Heart left ventricle (tissue), 16 donors: ENCODE measurements around the gene PCK1. TPM values are rescaled to one million over a fixed set of nuclear protein-coding genes. Genes with fewer than 3 reads are reported as not detected.

ENCODE experiments used
- ATAC-seq, 4 donors: fragments of 200-7000 bp; cut with Tn5 transposase; one replicate each; pipeline ENCODE4 v1.9.1; 2020 to 2022; ENCODE audit warnings: moderate library complexity in 4 of 4, mild to moderate bottlenecking in 3 of 4, moderate number of reproducible peaks in 1 of 4
- DNase-seq, 5 donors: peaks; one replicate each; pipeline ENCODE4 v3.0.0-alpha.2; 2020
- H3K27ac ChIP-seq, 12 donors: fragments of 200-600 bp; sonication (generic) in 4 of 12; one replicate each; pipeline versions ENCODE4 v1.5.0 to v1.8.0; 2016 to 2022; ENCODE audit warnings: mild to moderate bottlenecking in 2 of 12
- H3K27me3 ChIP-seq, 9 donors: fragments of 200-600 bp; sonication (generic) in 2 of 9; one replicate each; pipeline versions ENCODE4 v1.5.1 to v1.8.0; 2016 to 2022; ENCODE audit warnings: mild to moderate bottlenecking in 3 of 9
- H3K36me3 ChIP-seq, 9 donors: fragments of 200-600 bp; sonication (generic) in 2 of 9; one replicate each; pipeline versions ENCODE4 v1.5.0 to v1.8.0; 2018 to 2022; ENCODE audit warnings: mild to moderate bottlenecking in 2 of 9
- H3K4me1 ChIP-seq, 12 donors: fragments of 200-600 bp; sonication (generic) in 4 of 12; one replicate each; pipeline versions ENCODE4 v1.5.0 to v1.8.0; 2016 to 2022; ENCODE audit warnings: mild to moderate bottlenecking in 3 of 12
- H3K4me3 ChIP-seq, 12 donors: fragments of 200-600 bp; sonication (generic) in 4 of 12; one replicate each; pipeline versions ENCODE4 v1.5.0 to v1.8.0; 2017 to 2022; ENCODE audit warnings: mild to moderate bottlenecking in 9 of 12, moderate library complexity in 4 of 12
- H3K9me3 ChIP-seq, 12 donors: fragments of 200-600 bp; sonication (generic) in 4 of 12; one replicate each; pipeline versions ENCODE4 v1.5.0 to v1.8.0; 2016 to 2022; ENCODE audit warnings: mild to moderate bottlenecking in 1 of 12
- CTCF ChIP-seq, 12 donors: fragments of 200-600 bp; sonication (generic) in 4 of 12; IDR thresholded peaks; one replicate each; pipeline versions ENCODE4 v1.5.0 to v1.8.0; 2018 to 2022; ENCODE audit warnings: antibody characterized with exemption in 12 of 12, mild to moderate bottlenecking in 5 of 12
- POLR2A ChIP-seq, 2 donors: fragments of 450-650 bp; IDR thresholded peaks; one replicate each; pipeline ENCODE4 v1.6.1; 2017; ENCODE audit warnings: antibody characterized with exemption in 2 of 2, mild to moderate bottlenecking in 2 of 2, moderate library complexity in 2 of 2
- WGBS, 4 donors: extraction: QIAGEN DNeasy Blood & Tissue Kit in 2 of 4; methylation state at CpG; one replicate each; pipeline versions ENCODE4 v1.1.5 to v1.1.7; 2013 to 2018; 5-methylcytosine and 5-hydroxymethylcytosine counted together
- intact Hi-C, 10 donors: fragments of 100-400 bp; cut with DNase I; formaldehyde crosslinking; loops; one replicate each; pipeline versions ENCODE4 v1.11.1 to v1.14.2; 2022
- polyA plus RNA-seq, 2 donors: library from polyadenylated mRNA; stranded (reverse); fragments of 200-250 nt; gene quantifications; one replicate each; pipeline ENCODE4 v1.2.3, GENCODE V29; 2013
- total RNA-seq, 9 donors: library from RNA; depleted of rRNA in 2 of 9; stranded (reverse); fragments of >200 nt in 2 of 9; fragmentation: NEBNext Ultra II Directional in 3 of 9; extraction: Animal tissue kit (Norgen Biotek cat#: 25700) in 3 of 9; gene quantifications; one replicate each; pipeline versions ENCODE4 v1.1.0 to v1.2.4, GENCODE V29; 2016 to 2023
- donor health status: ischemic (EF 13 %, LVEDD 7.1; RV severe dilation, severe dysfunction).
- donor health status: healthy with polysubstance abuse.
- donor health status: DM: no; HTN: yes; CAD: no.
- donor health status: DM: no; HTN: no; CAD: no.
- donor health status: ischemic (EF 25% LVEDD 6.9; RV normal size, moderate dysfunction).
- donor health status: ischemic (EF 25% LVEDD 5.7; RV mildly dilated, moderate dysfunction).
- donor health status: healthy.
- donor health status: DM: yes; HTN: yes; CAD: no.
- donor health status: ischemic (EF 35%, LVEDD 5.7; RV mildly dilated, moderate dysfunction).
- donor health status: nonischemic (EF 11% LVEDD 7.7; RV severe dilation, severe dysfunction).
- donor health status: DM: yes; HTN: yes; CAD: no.
- donor health status: PGD.
- donor health status: ischemic (EF 29% LVEDD 5.4; RV normal size, mild dysfunction).
- donor health status: nonischemic (EF 23%, LVEDD 6.1; RV moderate dilation, normal function).

Gene PCK1
- total and polyA plus RNA-seq, 11 donors, result 0.13 to 22.0 (median 0.40) TPM; not detected in 2

GRCh38 chr20:57563522-57563921 lies 2.6 kb downstream of the PCK1 start:
- DNase-seq (no peak), ATAC-seq (no peak)
- Histone ChIP-seq H3K4me1 (peaks cover 0 to 3% (median 0%) of the 10 kb centered on the region in 12 donors), H3K27ac (no peak overlapping the region), H3K27me3 (peaks cover 0 to 45% (median 6%) of the 10 kb centered on the region in 9 donors), H3K9me3 (no peaks in the 10 kb centered on the region), H3K4me3 (no peak overlapping the region), H3K36me3 (no peaks in the 10 kb centered on the region)
- intact Hi-C loops, result no loop called here
- no peak for TF ChIP-seq POLR2A (IDR thresholded peaks at IDR 0.05)
- no peak for TF ChIP-seq CTCF (IDR thresholded peaks at IDR 0.05)
- WGBS, 4 donors, result 95 to 98% (median 96%) methylated on average over 12 of the region's 12 CpGs

- Histone ChIP-seq H3K36me3 (no peaks in the 10 kb centered on the region), H3K9me3 (no peaks in the 10 kb centered on the region), H3K4me3 (no peak overlapping the region), H3K27ac (no peak overlapping the region), H3K4me1 (peaks cover 0 to 3% (median 0%) of the 10 kb centered on the region in 12 donors), H3K27me3 (peaks cover 0 to 45% (median 9%) of the 10 kb centered on the region in 9 donors)
- WGBS, 4 donors, result 81 to 87% (median 85%) methylated on average over 13 to 14 of the region's 14 CpGs
- intact Hi-C loops, result no loop called here
- ATAC-seq (no peak), DNase-seq (no peak)
- TF ChIP-seq CTCF (IDR thresholded peaks at IDR 0.05) (no peak), POLR2A (IDR thresholded peaks at IDR 0.05) (no peak)
Measured at GRCh38 chr20:57564180-57564802, 3.4 kb downstream of the PCK1 start.

- 87 to 89% (median 88%) methylated on average over 11 of the region's 11 CpGs for WGBS, 4 donors
- H3K36me3 ChIP-seq, result no peaks in the 10 kb centered on the region
- H3K4me3 ChIP-seq, result no peak overlapping the region
- TF ChIP-seq POLR2A (IDR thresholded peaks at IDR 0.05) (no peak), CTCF (IDR thresholded peaks at IDR 0.05) (no peak)
- no peaks in the 10 kb centered on the region for H3K9me3 ChIP-seq
- intact Hi-C loops, result no loop called here
- no peak overlapping the region for H3K27ac ChIP-seq
- DNase-seq (no peak), ATAC-seq (no peak)
- H3K4me1 ChIP-seq, result peaks cover 0 to 3% (median 0%) of the 10 kb centered on the region in 12 donors
- peaks cover 0 to 47% (median 12%) of the 10 kb centered on the region in 9 donors for H3K27me3 ChIP-seq
Measured at GRCh38 chr20:57564951-57565642, 4.2 kb downstream of the PCK1 start.

- no peak for DNase-seq
- H3K4me1 ChIP-seq, result no peaks in the 10 kb centered on the region
- intact Hi-C loops, result no loop called here
- no peak overlapping the region for H3K27ac ChIP-seq
- TF ChIP-seq CTCF (IDR thresholded peaks at IDR 0.05) (no peak), POLR2A (IDR thresholded peaks at IDR 0.05) (no peak)
- WGBS, 4 donors, result 6 to 20% (median 11%) methylated on average over 1 of the region's 1 CpG
- no peak overlapping the region for H3K4me3 ChIP-seq
- no peaks in the 10 kb centered on the region for H3K9me3 ChIP-seq
- no peaks in the 10 kb centered on the region for H3K36me3 ChIP-seq
- H3K27me3 ChIP-seq, result peaks cover 0 to 47% (median 12%) of the 10 kb centered on the region in 9 donors
- ATAC-seq, result no peak
Measured at GRCh38 chr20:57566399-57566798, 5.5 kb downstream of the PCK1 start.
